NCI-H1417 treated with DMSO at 0.1 percent for 48 hours (cell line): ENCODE results near the gene NOSTRIN.
"Not testable (repeated sequence)": the region's sequence is repeated elsewhere in the genome, so short reads cannot be mapped to it uniquely, and the experiment has no call there.

ENCODE experiments used
- DNase-seq: peaks from one replicate; lab custom pipeline; 2025; lab: John Stamatoyannopoulos, UW

NOSTRIN gene

DNA sequence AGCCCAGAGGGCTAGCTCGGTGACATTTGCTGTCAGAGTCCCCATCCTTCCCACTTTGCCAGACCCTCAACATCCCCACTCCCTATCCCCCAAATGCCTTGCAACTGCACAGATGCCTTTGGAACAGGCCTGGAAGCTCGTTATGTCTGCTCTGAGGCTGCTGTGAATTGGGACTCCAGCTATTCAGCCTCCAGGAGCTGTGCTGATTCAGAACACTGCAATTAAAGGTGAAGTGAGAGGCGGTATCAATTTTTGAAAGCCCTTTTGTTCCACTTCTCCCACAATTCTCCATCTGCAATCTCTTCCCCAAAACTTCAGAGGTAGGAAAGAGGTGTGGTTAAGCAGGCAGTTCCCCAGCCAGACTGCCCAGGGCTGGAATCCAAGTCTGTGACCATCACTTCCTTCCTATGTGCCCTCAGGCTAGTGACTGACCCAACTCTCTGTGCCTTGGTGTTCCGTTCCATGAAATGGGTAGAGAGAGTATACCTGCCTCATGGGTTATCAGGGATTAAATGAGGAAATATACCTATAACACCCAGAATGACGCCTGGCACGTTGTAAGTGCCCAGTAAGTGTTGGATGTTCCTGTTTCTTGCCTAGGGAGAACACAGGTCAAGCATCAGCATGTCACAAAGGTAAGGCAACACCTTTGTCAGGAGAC, 17.5 kb downstream of the NOSTRIN start:
- DNase-seq = no peak

DNA sequence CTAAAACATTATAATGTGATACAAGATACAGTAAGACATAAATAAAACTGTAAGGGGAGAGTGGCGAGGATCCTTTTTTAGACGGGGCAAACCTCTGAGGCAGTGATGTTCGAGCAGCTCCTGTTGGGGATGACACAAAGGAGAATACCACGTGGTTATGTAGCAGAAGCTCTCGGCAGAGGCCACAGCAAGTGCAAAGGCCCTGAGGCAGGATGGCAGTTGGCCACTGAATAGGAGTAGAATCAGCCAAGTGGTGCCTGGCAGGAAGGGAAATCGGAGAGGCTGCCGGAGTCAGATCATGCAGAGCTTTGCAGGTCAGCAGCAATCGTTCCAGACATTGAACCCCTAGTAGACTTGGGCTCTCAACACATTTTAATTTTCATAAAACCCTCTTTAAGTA, 19.1 kb downstream of the NOSTRIN start:
- no peak for DNase-seq

DNA sequence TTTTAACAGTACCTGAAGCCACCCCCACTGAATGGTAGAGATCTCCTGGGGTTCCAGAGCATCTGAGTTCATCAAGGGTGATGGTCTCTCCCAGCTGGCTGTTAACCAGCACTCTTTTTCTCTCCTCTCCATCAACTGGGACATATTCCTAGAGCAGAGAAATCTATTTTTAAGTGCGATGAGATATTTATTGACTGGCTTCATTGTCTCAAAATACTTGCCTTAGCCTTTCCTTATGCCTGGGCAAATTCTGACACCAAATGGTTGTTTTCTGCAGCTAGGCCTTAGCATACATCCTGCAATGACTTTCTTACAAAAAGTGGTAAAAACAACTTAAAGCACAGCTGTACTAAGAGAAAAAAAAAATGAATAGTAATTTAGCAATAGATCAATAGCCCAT, 19.6 kb downstream of the NOSTRIN start:
- DNase-seq = no peak

DNA sequence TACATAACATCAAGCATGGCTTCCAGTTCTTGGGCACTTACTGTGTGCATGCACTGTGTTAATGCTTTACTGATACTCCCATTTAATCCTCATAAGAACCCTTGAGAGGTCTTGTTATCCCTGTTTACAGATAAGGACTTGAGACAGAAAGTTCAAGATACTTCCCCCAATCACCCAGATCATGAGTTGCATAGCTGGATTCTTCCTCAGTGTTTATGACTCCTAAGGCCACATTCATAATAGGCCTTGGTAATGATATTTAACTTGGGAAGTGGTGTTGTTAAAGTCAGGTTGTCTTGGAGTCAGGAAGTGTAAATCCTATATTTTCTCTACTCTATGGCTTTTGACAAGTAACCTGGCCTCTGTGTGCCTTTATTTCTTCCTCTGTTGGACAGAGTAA, 22.7 kb downstream of the NOSTRIN start:
- DNase-seq = no peak

DNA sequence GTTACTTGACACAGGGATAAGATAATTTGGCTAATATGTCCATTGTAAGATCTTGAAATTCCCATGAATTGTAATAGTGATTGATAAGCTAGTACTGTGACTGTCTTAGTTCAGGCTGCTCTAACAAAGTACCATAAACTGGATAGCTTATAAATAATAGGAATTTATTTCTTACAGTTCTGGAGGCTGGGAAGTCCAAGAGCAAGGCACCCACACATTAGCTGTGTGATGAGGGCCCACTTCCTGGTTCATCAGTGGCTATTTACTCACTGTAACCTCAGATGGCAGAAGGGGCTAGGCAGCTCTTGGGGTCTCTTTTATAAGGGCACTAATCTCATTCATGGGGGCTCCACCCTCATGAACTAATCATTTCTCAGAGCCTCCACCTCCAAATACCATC, 28.5 kb downstream of the NOSTRIN start:
- no peak for DNase-seq

DNA sequence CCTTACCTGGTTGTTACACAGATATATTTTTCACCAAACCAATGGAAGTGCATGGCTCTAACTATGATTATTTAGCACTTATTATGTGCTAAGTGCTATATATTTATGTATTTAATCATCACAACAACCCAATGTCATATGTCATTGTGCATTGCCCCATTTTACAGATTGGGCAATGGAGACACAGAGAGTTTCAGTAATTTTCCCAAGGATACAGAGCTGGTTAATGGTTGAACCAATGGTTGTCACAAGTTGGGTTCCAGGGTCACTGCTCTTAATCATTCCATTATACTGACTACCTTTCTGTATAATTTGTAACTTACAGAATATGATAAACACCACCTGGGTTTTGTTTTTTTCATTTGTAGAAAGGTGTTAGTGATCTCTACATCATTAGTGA, 29.2 kb downstream of the NOSTRIN start:
- DNase-seq = no peak

DNA sequence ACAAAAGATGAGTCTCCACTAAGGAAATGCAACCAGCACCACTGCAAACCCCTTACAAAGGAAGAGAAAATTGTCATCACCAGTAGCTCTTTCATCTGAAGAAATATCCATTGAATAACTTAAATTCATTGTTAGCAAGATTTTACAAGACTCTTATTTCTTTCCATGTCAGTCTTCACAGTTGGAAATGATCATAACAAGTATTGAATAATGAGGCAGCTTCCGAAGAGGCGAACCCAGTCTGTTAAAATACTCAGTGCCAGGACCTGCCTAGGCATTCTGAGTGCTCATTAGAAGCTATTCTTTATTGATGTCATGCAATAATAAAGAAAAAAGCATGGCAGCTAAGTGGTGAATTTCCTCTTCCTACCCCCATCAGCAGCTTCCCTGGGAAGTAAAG, 33.5 kb downstream of the NOSTRIN start:
- no peak for DNase-seq

DNA sequence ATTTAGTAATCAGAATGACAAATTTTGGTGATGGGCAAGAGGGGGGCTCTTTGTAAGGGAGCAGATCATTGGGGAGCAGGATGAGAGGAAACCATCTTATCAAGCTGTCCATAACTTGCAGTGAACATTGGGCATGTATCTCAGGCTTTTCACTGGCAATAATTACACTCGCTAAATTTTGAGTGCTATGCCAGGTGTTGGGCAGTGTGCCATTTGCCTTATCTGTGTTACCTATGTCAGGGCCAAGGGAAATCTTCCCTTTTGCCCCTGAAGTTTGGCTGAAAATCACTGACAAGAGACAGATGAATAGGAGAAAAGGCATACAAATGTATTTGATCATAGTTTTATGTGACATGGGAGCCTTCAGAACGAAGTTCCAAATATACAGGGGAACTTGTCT, 39.0 kb downstream of the NOSTRIN start:
- no peak for DNase-seq

DNA sequence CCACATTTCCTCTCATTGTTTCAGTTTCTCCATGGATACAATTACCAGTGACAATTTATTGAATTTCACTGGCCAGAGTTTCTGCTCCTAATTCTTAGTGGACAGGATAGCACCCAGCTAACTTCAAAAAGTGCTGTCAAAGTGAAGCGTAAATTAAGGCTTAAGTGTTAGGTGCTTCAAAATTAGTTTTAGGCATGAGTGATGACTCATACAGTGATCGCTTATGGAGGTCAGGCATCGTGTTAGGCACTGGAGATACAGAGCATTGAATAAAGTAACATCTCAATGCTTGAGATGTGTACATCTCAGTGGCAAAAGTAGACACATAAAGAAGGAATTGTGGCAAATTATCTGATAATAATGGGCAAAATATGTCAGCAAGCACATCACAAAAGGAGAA, 40.8 kb downstream of the NOSTRIN start:
- DNase-seq = no peak

DNA sequence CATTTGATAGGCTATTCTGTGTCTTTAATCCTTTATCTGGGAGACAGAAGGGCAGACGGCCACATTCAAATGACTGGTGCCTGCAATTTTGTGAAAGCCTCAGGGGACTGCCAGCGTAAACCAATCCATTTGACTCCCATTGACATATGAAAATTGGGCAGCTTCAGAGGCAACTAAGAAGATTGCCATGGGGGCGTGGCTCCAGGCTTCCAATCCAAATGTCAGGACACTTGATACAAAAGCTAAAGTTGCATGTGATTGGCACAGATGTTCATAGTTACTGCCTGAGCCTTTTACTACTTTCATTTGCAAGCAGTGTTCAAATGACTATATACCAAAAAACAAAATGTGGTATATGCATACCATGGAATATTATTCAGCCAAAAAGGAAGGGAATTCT, 45.8 kb downstream of the NOSTRIN start:
- no peak for DNase-seq

DNA sequence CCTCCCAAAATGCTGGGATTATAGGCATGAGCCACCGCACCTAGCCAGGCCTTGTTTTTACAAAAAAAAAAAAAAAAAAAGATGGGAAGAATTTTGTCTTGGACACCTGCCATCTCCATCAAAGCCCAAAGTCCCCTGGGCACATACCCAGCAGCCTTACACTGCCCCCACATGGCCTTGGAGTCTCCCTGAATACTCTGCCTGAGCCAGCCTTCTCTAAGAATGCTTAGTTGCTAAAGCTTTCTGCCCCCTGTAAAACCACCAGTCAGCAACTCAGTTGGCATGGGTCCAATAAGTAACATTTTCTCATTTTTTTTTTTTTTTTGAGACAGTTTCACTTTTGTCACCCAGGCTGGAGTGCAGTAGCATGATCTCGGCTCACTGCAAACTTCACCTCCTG, 47.2 kb downstream of the NOSTRIN start:
- no peak for DNase-seq

DNA sequence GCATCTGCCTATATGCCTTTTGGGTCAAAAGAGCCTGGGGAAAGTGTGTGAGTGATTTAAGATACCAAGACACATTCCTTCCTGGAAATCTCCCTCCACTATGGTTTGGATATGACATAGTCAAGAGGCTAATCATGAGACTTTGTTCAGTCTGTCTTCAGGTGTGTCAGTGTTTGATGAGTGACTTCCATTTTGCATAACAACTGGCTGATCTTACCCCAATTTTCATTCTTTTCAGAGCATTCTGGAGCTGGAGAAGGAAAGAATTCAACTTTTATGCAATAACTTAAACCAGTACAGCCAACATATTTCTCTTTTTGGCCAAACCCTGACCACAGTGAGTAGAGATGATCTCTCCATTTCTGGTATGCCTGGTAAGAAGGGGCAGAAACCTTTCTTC, 48.4 kb downstream of the NOSTRIN start:
- DNase-seq = no peak

DNA sequence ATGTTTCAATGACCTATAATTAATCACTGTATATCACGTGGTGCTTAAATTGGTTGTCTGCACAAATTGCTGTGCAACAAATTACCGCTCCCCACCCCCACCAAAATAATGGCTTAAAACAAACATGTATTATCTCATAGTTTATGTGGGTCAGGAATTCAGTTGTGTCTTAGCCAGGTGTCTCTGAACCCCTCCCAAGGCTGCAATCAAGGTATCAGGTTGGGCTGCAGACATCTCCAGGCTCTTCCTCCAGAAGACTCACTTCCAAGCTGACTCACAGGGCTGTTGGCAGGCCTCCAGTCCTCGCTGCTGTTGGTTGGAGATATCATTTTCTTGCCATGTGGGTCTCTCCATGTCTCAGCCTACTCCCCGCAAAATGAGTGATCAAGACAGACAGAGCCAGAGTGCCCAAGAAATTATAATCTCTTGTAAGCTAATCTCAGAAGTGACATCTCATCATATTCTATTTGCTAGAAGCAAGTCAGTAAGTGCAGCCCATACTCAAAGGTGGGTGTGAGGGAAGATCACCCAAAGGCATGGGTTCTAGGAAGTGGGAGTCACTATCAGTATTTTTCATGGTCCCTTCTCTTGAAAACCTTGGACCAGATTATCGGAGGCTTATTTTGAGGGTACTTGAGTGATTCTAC, 49.4 kb downstream of the NOSTRIN start:
- DNase-seq = no peak

DNA sequence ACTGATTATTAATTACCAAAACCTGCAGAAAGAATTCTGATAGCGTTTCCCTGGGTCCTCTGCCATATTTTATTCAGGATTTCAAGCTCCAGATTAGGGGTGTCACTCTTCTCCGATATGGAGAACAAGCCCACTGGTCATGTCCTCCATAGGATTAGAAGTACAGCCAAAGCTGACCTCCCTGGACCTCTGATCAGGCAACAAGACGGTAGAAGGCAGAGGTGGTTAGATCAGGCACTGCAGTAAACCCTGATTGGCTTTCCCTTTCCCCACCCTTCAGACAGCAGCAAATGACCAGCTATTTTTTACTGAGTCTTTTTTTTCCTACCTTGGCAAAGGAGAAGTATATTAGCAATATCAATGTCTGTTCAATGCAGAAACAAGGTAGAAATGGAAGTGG, 50.0 kb downstream of the NOSTRIN start:
- DNase-seq = no peak

DNA sequence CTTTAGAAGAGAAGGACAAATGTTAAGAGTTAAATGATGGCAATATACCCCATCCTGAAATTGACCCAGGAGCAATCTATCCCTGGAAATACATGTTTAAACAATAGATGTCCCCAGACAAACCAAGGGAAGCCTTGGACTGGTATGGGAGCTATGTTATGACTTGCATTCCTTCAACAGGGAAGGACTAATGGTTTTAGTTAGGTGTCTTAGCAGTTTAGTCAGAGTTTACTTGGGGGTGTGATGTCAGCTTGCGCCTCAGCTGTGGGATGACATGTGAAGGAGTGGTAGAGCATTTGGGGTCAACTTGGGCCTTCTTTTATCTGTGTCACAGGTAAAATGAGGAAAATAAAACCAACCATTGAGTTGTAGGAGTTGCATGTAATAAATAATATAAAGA, 51.0 kb downstream of the NOSTRIN start:
- DNase-seq = no peak

DNA sequence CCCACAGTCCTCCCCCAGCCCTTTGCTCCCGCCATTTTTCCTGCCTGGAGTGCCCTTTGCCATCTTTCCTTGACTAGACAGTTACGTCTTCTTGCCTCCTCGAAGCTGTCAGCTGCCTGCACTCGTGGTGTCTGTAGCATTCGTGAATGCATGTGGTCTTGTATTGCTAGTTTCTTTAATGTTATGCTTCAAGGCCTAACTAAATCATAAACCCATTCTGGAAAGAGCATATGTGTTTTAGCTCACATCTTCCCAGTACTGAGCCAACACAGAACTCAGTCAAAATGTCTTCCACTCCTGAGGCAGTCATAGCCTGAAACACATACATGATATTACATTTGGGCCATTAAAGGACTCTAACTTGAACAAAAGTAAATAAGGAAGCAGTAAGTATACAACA, 52.2 kb downstream of the NOSTRIN start:
- DNase-seq = no peak

DNA sequence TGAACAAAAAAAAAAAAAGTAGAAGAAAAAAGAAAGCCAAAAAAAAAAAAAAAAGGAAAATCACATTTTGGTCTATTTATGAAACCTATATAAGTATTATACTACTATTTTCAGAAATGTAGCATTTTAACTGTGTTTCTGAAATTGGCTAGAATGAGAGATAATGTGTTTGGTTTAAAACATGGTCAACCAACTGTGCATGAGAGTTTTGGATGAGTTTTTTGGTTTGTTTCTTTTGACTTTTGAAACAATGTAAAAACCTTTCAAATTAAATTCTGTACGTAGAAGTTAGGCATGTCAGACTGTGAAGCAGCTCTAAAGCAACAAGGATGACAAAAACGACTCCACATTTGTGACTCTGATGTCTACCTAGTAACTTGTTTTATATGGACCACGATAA, 53.2 kb downstream of the NOSTRIN start:
- no peak for DNase-seq

DNA sequence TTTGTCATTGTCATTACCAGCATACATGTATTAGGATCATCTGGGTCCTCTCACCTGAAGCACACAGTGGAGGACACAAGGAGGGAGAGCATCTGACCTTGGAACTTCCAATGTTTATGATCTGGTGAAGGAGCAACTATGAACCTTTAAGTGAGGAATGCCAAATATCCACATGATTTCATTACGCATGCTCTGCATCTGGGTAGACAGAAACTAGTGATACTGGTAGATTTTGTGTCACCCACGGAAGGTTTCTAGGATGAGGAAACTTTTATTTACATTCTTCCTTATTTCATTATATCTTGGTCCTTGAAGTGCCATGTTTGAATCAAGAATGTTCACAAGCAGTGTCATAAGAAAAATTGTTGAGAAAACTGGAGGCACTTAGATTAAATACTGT, 55.7 kb downstream of the NOSTRIN start:
- DNase-seq = no peak

DNA sequence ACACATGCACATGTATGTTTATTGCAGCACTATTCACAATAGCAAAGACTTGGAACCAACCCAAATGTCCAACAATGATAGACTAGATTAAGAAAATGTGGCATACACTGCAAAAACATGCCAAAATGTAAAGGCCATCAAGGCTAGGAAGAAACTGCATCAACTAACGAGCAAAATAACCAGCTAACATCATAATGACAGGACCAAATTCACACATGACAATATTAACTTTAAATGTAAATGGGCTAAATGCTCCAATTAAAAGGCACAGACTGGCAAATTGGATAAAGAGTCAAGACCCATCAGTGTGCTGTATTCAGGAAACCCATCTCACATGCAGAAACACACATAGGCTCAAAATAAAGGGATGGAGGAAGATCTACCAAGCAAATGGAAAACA, 64.7 kb downstream of the NOSTRIN start:
- not testable (repeated sequence) for DNase-seq

DNA sequence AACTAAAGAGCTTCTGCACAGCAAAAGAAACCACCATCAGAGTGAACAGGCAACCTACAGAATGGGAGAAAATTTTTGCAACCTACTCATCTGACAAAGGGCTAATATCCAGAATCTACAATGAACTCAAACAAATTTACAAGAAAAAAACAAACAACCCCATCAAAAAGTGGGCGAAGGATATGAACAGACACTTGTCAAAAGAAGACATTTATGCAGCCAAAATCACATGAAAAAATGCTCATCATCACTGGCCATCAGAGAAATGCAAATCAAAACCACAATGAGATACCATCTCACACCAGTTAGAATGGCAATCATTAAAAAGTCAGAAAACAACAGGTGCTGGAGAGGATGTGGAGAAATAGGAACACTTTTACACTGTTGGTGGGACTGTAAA, 67.9 kb downstream of the NOSTRIN start:
- DNase-seq = not testable (repeated sequence)

DNA sequence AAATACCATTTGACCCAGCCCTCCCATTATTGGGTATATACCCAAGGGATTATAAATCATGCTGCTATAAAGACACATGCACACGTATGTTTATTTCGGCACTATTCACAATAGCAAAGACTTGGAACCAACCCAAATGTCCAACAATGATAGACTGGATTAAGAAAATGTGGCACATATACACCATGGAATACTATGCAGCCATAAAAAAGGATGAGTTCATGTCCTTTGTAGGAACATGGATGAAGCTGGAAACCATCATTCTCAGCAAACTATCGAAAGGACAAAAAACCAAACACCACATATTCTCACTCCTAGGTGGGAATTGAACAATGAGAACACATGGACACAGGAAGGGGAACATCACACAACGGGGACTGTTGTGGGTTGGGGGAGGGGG, 68.4 kb downstream of the NOSTRIN start:
- DNase-seq = not testable (repeated sequence)

DNA sequence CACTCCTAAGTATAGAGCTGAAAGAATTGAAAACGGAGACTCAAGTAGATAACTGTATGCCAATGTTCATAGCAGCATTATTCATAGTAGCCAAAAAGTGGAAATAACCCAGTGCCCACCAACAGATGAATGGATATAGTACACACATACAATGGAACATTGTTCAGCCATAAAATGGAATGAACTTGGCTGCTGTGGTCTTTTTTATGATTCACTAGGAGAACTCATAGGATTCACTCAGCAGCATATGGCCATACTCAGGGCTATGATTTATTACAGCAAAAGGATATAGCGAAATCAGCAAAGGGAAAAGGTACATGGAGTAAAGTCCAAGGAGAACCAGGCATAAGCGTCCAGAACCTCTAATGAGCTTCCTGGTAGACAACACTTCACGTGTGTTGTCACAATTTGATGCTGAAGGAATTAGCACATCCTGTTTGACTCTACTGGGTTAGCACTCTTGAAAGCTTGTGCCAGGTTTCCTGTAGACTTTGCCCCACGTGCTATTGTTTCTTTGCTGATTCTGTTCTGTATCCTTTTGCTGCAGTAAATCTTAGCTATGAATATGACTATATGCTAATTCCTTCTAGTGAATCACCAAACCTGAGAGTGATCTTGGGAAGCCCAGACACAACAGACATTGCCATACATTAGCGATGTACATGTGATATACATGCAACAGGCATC, 72.1 kb downstream of the NOSTRIN start:
- no peak for DNase-seq

DNA sequence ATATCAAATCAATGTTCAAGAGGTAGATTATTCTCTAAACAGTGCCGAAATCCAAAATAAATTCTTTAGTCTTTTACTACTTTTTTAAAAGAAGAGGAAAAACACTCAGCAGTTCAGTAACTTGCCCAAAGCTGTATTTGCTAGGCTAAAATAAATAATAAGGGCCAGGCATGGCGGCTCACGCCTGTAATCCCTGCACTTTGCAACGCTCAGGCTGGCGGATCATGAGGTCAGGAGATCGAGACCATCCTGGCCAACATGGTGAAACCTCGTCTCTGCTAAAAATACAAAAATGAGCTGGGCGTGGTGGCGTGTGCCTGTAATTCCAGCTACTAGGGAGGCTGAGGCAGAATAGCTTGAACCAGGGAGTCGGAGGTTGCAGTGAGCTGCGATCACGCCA, 79.7 kb downstream of the NOSTRIN start:
- DNase-seq = not testable (repeated sequence)

DNA sequence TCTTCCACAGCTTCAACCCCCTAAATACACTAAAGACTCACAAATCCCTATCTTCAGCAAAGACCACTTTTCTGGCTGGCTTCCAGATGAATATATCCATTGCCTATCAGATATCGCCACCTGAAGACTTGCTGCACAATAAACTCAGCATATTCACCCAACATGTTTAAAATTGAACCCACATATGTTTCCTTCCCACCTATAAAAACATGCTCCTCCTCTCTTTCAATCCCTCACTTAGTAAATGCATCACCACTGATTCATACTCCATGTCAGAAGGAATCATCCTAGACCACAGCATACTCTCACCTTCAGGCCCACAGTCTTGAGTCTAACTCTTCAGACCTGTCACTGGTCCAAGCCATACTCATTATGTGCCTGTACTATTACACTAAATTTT, 82.5 kb downstream of the NOSTRIN start:
- DNase-seq = no peak
